HepG2 (cell line): ENCODE data around the gene A4GNT. TPM values are rescaled to one million over a fixed set of nuclear protein-coding genes. Genes with fewer than 3 reads are reported as not detected.

Source experiments
- AFF4 ChIP-seq: sonication (generic); formaldehyde crosslinking; IDR thresholded peaks from 2 replicates; pipeline ENCODE4 v1.4.0; 2020; ENCODE audit warnings: missing genetic modification reagents
- ATF4 ChIP-seq, 2 experiments: fragments of 450-650 bp in 1 of 2; sonication (generic) in 1 of 2; formaldehyde crosslinking; IDR thresholded peaks; 2 replicates each; pipeline versions ENCODE4 v1.5.0 to v1.8.0; 2020 to 2022; ENCODE audit warnings: mild to moderate bottlenecking in 1 of 2, missing genetic modification reagents in 1 of 2
- CHCHD3 ChIP-seq: sonication (generic); formaldehyde crosslinking; IDR thresholded peaks from 2 replicates; pipeline ENCODE4 v1.8.0; 2022; ENCODE audit warnings: mild to moderate bottlenecking, missing genetic modification reagents, moderate library complexity
- HOMEZ ChIP-seq: IDR thresholded peaks from 2 replicates; pipeline ENCODE4 v1.6.1; 2016; ENCODE audit warnings: low read depth
- HOXA5 ChIP-seq: sonication (generic); formaldehyde crosslinking; IDR thresholded peaks from 2 replicates; pipeline ENCODE4 v1.4.0; 2020; ENCODE audit warnings: missing genetic modification reagents
- KDM5B ChIP-seq: sonication (generic); formaldehyde crosslinking; IDR thresholded peaks from 2 replicates; pipeline ENCODE4 v1.4.0; 2020; ENCODE audit warnings: missing genetic modification reagents, mild to moderate bottlenecking, borderline replicate concordance
- MTF2 ChIP-seq: sonication (generic); formaldehyde crosslinking; IDR thresholded peaks from 2 replicates; pipeline ENCODE4 v1.5.0; 2020; ENCODE audit warnings: missing genetic modification reagents, borderline replicate concordance
- NFRKB ChIP-seq: fragments of 450-650 bp; IDR thresholded peaks from 2 replicates; pipeline ENCODE4 v1.6.1; 2017
- NFYB ChIP-seq: sonication (generic); formaldehyde crosslinking; IDR thresholded peaks from 2 replicates; pipeline ENCODE4 v1.4.0; 2020; ENCODE audit warnings: missing genetic modification reagents
- ONECUT2 ChIP-seq: sonication (generic); formaldehyde crosslinking; IDR thresholded peaks from 2 replicates; pipeline ENCODE4 v1.4.0; 2020; ENCODE audit warnings: missing genetic modification reagents
- RFX1 ChIP-seq: fragments of 450-650 bp; IDR thresholded peaks from 2 replicates; pipeline ENCODE4 v1.6.1; 2017
- SOX13 ChIP-seq, 3 experiments: fragments of 450-650 bp in 1 of 3; sonication (generic) in 1 of 3; formaldehyde crosslinking in 1 of 3; IDR thresholded peaks in 2 of 3; conservative IDR thresholded peaks in 1 of 3; 2 replicates each; pipeline versions ENCODE4 v1.5.0 to v1.6.1; 2016 to 2020; ENCODE audit warnings: antibody characterized with exemption in 1 of 3, mild to moderate bottlenecking in 1 of 3, missing compliant biosample characterization in 1 of 3, missing genetic modification reagents in 1 of 3, moderate library complexity in 1 of 3
- ZFP37 ChIP-seq: sonication (generic); formaldehyde crosslinking; IDR thresholded peaks from 2 replicates; pipeline ENCODE4 v1.4.0; 2020; ENCODE audit warnings: missing genetic modification reagents, borderline replicate concordance
- ZNF234 ChIP-seq: sonication (generic); formaldehyde crosslinking; conservative IDR thresholded peaks from 2 replicates; pipeline ENCODE4 v1.5.1; 2020; ENCODE audit warnings: mild to moderate bottlenecking, missing genetic modification reagents
- ZNF687 ChIP-seq: sonication (generic); formaldehyde crosslinking; IDR thresholded peaks from 2 replicates; pipeline ENCODE4 v1.5.1; 2020; ENCODE audit warnings: mild to moderate bottlenecking, missing genetic modification reagents, moderate library complexity
- polyA plus RNA-seq, 8 experiments: library from polyadenylated mRNA; depleted of rRNA in 3 of 8; stranded (reverse) in 7 of 8; unstranded in 1 of 8; fragments of >200 nt; fragmentation: Illumina TruSeq in 4 of 8; extraction: Trizol in 4 of 8; gene quantifications; 2 replicates each; pipeline versions ENCODE4 v1.2.1 to v1.2.3, GENCODE V29; 2011 to 2016; ENCODE audit warnings: low read depth in 4 of 8, missing spikeins in 1 of 8, mixed read lengths in 1 of 8; ENCODE audit not compliant: insufficient read depth in 1 of 8
- total RNA-seq, 5 experiments: library from RNA; depleted of rRNA; stranded (reverse); fragments of >200 nt; fragmentation: Illumina TruSeq; extraction: Trizol; gene quantifications; 2 replicates each; pipeline ENCODE4 v1.2.3, GENCODE V29; 2016; ENCODE audit warnings: low read depth in 1 of 5

Gene A4GNT
- total and polyA plus RNA-seq, 2 of the 13 experiments (the other 11 are each of a cell fraction or from before 2014, with no cell fraction given): not detected

GRCh38 chr3:138114988-138115971, 16.9 kb downstream of the A4GNT start, which contains the start of gene DZIP1L (continued):
- TF ChIP-seq SOX13 (IDR thresholded peaks at IDR 0.05) (no peak), SOX13 (CRISPR knock-in tag; conservative IDR thresholded peaks at IDR 0.05 in 1 of 2, IDR thresholded peaks at IDR 0.05 in 1 of 2) (no peak), MTF2 (CRISPR knock-in tag) (no peak; the same call in 1 of the 2 replicates), ONECUT2 (CRISPR knock-in tag) (no peak), ZNF234 (CRISPR knock-in tag) (no peak), CHCHD3 (CRISPR knock-in tag) (no peak), RFX1 (no peak), HOMEZ (CRISPR knock-in tag) (no peak), ZFP37 (no peak), KDM5B (CRISPR knock-in tag) (no peak), NFRKB (no peak), NFYB (CRISPR knock-in tag) (no peak), ATF4 (CRISPR knock-in tag; IDR thresholded peaks at IDR 0.05) (0 out of 4 replicates have a peak, but pooled peaks of 1 of the 2 experiments have one; percentile 23), HOXA5 (peak; percentile 49; the same call in 1 of the 2 replicates), AFF4 (CRISPR knock-in tag) (no peak), ZNF687 (CRISPR knock-in tag) (peak; percentile 77)
